Cardiac septum (tissue), 1 donor: ENCODE measurements around the gene ARHGEF10L. TPM values are rescaled to one million over a fixed set of nuclear protein-coding genes. Genes with fewer than 3 reads are reported as not detected.

Source experiments
- DNase-seq: peaks from one replicate; pipeline ENCODE4 v3.0.0-alpha.2; 2020; ENCODE audit warnings: low spot score
- intact Hi-C: fragments of 100-400 bp; cut with DNase I; formaldehyde crosslinking; loops from one replicate; pipeline ENCODE4 v1.14.0; 2022
- total RNA-seq: library from RNA; stranded (reverse); fragmentation: NEBNext Ultra II Directional; extraction: Animal tissue kit (Norgen Biotek cat#: 25700); gene quantifications from one replicate; pipeline ENCODE4 v1.2.1, GENCODE V29; 2021
- donor health status: DM: no; HTN: no; CAD: no.

ARHGEF10L gene
- total RNA-seq, 1 donor from 2014 or later = 59.8 TPM

GRCh38 chr1:17662786-17663185 lies 123.3 kb downstream of the ARHGEF10L start:
- DNase-seq = no peak

GRCh38 chr1:17663646-17664045 lies 124.1 kb downstream of the ARHGEF10L start:
- no peak for DNase-seq
- intact Hi-C loops = loop anchor here (10.0 kb wide), 1 partner anchor 911 kb away; no protein-coding TSS in a partner anchor

More at GRCh38 chr1:17662786-17663185, 123.3 kb downstream of the ARHGEF10L start:
- intact Hi-C loops = loop anchor here (10.0 kb wide), 1 partner anchor 912 kb away; no protein-coding TSS in a partner anchor

GRCh38 chr1:17664322-17664721 lies 124.8 kb downstream of the ARHGEF10L start:
- intact Hi-C loops = loop anchor here (10.0 kb wide), 1 partner anchor 910 kb away; no protein-coding TSS in a partner anchor
- DNase-seq = no peak

- no peak for DNase-seq
- intact Hi-C loops = loop anchor here (5.0 to 10.0 kb wide), 2 partner anchors 242 to 910 kb away; no protein-coding TSS in a partner anchor
Measured at GRCh38 chr1:17665054-17665453, 125.6 kb downstream of the ARHGEF10L start.

GRCh38 chr1:17665950-17666720 lies 126.6 kb downstream of the ARHGEF10L start:
- DNase-seq = no peak
- intact Hi-C loops = loop anchor here (5.0 to 10.0 kb wide), 2 partner anchors 241 to 909 kb away; no protein-coding TSS in a partner anchor

- intact Hi-C loops = loop anchor here (5.0 to 10.0 kb wide), 2 partner anchors 240 to 907 kb away; no protein-coding TSS in a partner anchor
- DNase-seq = no peak
Measured at GRCh38 chr1:17667641-17668040, 128.1 kb downstream of the ARHGEF10L start.

GRCh38 chr1:17668195-17668594 lies 128.7 kb downstream of the ARHGEF10L start:
- intact Hi-C loops = loop anchor here (5.0 to 10.0 kb wide), 2 partner anchors 239 to 907 kb away; no protein-coding TSS in a partner anchor
- DNase-seq = no peak

- intact Hi-C loops = loop anchor here (5.0 to 10.0 kb wide), 2 partner anchors 239 to 906 kb away; no protein-coding TSS in a partner anchor
- no peak for DNase-seq
Measured at GRCh38 chr1:17668624-17669175, 129.2 kb downstream of the ARHGEF10L start.

GRCh38 chr1:17669305-17669704 lies 129.8 kb downstream of the ARHGEF10L start:
- intact Hi-C loops = loop anchor here (5.0 to 10.0 kb wide), 2 partner anchors 238 to 905 kb away; no protein-coding TSS in a partner anchor
- DNase-seq = no peak

GRCh38 chr1:17669866-17670451 lies 130.5 kb downstream of the ARHGEF10L start:
- intact Hi-C loops = loop anchor here (5.0 to 10.0 kb wide), 3 partner anchors 157 to 905 kb away; no protein-coding TSS in a partner anchor
- DNase-seq = peak; percentile 85

- DNase-seq = no peak
Measured at GRCh38 chr1:17670587-17671313, 131.3 kb downstream of the ARHGEF10L start.

GRCh38 chr1:17671314-17671705 lies 131.8 kb downstream of the ARHGEF10L start:
- intact Hi-C loops = loop anchor here (5.0 kb wide), 1 partner anchor 156 kb away; no protein-coding TSS in a partner anchor
- no peak for DNase-seq

More at GRCh38 chr1:17670587-17671313, 131.3 kb downstream of the ARHGEF10L start:
- intact Hi-C loops = loop anchor here (5.0 kb wide), 1 partner anchor 157 kb away; no protein-coding TSS in a partner anchor

- DNase-seq = no peak
- intact Hi-C loops = loop anchor here (5.0 kb wide), 1 partner anchor 156 kb away; no protein-coding TSS in a partner anchor
Measured at GRCh38 chr1:17671741-17672140, 132.2 kb downstream of the ARHGEF10L start.

- intact Hi-C loops = loop anchor here (5.0 kb wide), 1 partner anchor 155 kb away; no protein-coding TSS in a partner anchor
- no peak for DNase-seq
Measured at GRCh38 chr1:17672226-17672625, 132.7 kb downstream of the ARHGEF10L start.

GRCh38 chr1:17673329-17674072 lies 134.0 kb downstream of the ARHGEF10L start:
- intact Hi-C loops = loop anchor here (5.0 kb wide), 1 partner anchor 154 kb away; no protein-coding TSS in a partner anchor
- no peak for DNase-seq

- intact Hi-C loops = loop anchor here (5.0 kb wide), 1 partner anchor 152 kb away; no protein-coding TSS in a partner anchor
- DNase-seq = no peak
Measured at GRCh38 chr1:17674726-17675500, 135.4 kb downstream of the ARHGEF10L start.

GRCh38 chr1:17675744-17676143 lies 136.2 kb downstream of the ARHGEF10L start:
- no peak for DNase-seq
- intact Hi-C loops = no loop called here
